Measurements from ENCODE around the gene GAPVD1. TPM values are rescaled to one million over a fixed set of nuclear protein-coding genes. Genes with fewer than 3 reads are reported as not detected.

GAPVD1 gene
- total and polyA plus RNA-seq, 10 of the 15 experiments (the other 5 are each of a cell fraction or from before 2014, with no cell fraction given): 4.3 to 36.6 (median 25.9) TPM

DNA sequence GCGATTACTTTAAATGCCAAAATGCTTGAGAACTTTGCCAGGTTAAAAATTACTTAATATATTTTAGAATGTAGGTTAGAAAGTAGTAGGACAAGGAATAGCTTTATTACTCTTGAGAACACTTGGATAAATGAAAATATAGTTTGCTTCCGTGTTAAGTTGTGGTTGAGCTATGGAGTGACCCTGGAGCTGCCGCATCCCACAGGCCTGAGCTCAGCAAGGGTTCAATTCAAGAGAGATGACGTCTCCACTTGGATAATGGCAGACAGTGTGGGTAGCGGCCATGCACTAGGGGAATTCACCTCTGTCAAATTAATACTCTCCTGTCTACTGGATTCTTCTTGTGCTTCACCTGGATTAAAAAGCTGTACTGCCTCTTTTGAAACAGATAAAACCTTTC lies 105.0 kb downstream of the GAPVD1 start:
- no peaks in the 10 kb centered on the region for H4K20me1 ChIP-seq (ENCODE audit: control insufficient read depth, insufficient read depth)
- FAIRE-seq (no peak), ATAC-seq (no peak), DNase-seq (ENCODE audit: low read depth, low spot score) (no peak)
- 97% methylated on average over 5 of the region's 5 CpGs for WGBS (ENCODE audit: insufficient coverage, insufficient replicate concordance, low lambda C conversion rate, missing lambda C conversion rate)
- ChIA-PET SMC1A (ENCODE audit: uncharacterized antibody, unreplicated experiment) (interaction anchor here (2.0 kb wide), 1 partner anchor 219 kb away, joined by 4 read pairs; no protein-coding TSS in a partner anchor), POLR2A (no interaction called here), RAD21 (ENCODE audit: unreplicated experiment) (interaction anchor here (0.6 kb wide), 1 partner anchor 180 kb away, joined by 3 read pairs; no protein-coding TSS in a partner anchor), CTCF (no interaction called here)
- H3K79me2 ChIP-seq (ENCODE audit: control insufficient read depth, insufficient read depth, low read length): no peaks in the 10 kb centered on the region
- H3K36me3 ChIP-seq (ENCODE audit: control insufficient read depth in 2 of 2, insufficient read depth in 2 of 2, low read length in 1 of 2): peaks cover 5 to 10% of the 10 kb centered on the region in 2 experiments; a peak in 2 of 4 replicates
- no peaks in the 10 kb centered on the region for H3K9me3 ChIP-seq (replicated peaks; ENCODE audit: control insufficient read depth, insufficient read depth, low read length)
- in situ Hi-C loops (cut with MboI): no loop called here
- TF ChIP-seq NFXL1 (IDR thresholded peaks at IDR 0.05; ENCODE audit: borderline replicate concordance): no peak
- no peak for TF ChIP-seq DPF2 (IDR thresholded peaks at IDR 0.05)
- TF ChIP-seq TCF12 (IDR thresholded peaks at IDR 0.05; ENCODE audit: low read depth, low read length): no peak
- no TSS peak for BruUV-seq (replicated peaks)
- intact Hi-C loops (cut with micrococcal nuclease; ENCODE audit: unreplicated experiment): no loop called here
- H3K4me3 ChIP-seq: no peak overlapping the region
- no peak overlapping the region for H3K4me2 ChIP-seq (ENCODE audit: control insufficient read depth, insufficient read depth)
- H3K9ac ChIP-seq (ENCODE audit: control insufficient read depth, insufficient read depth, low read length): no peak overlapping the region
- no peak overlapping the region for H2AFZ ChIP-seq (ENCODE audit: control insufficient read depth, low read depth, low read length)
- no peak overlapping the region for H3K27ac ChIP-seq (ENCODE audit: control insufficient read depth, insufficient read depth)
- H3K27me3 ChIP-seq (replicated peaks in 1 of 2; ENCODE audit: control insufficient read depth in 2 of 2, insufficient read depth in 2 of 2, low read length in 1 of 2): no peaks in the 10 kb centered on the region
- no peaks in the 10 kb centered on the region for H3K4me1 ChIP-seq (ENCODE audit: control insufficient read depth, insufficient read depth, low read length)

DNA sequence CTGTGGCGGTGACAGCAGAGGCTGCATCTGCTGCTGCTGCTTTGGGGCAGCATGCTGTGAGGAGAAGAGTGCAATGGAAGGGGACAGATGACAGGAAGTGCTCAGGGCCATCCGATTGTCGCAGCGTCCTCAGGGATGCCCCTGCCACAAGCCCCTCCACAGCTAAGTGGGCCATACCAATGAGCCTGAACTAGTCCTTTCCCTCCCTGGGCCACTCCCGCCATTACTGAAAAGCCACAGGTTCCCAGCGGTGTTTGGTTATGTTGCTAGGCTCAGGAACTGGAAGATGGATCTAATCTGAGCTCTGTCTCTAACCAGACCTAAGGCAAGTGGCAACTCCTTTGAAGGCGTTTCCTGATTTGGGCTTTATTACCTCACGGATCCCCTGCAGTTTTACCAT lies 109.2 kb downstream of the GAPVD1 start:
- ChIA-PET SMC1A (ENCODE audit: uncharacterized antibody, unreplicated experiment) (interaction anchor here (0.9 to 2.0 kb wide), 3 partner anchors 9 to 198 kb away, joined by 3 to 8 read pairs (median 4); no protein-coding TSS in a partner anchor), CTCF (interaction anchor here (0.9 to 1.8 kb wide), 4 partner anchors 9 to 130 kb away, joined by 3 to 5 read pairs (median 4); partner anchors contain the start of gene HSPA5), POLR2A (interaction anchor here (0.6 kb wide), 1 partner anchor 179 kb away, joined by 3 read pairs; no protein-coding TSS in a partner anchor)

More for the DNA sequence above, 109.2 kb downstream of the GAPVD1 start:
- Histone ChIP-seq H3K4me2 (ENCODE audit: control insufficient read depth, insufficient read depth) (no peak overlapping the region), H2AFZ (ENCODE audit: control insufficient read depth, low read depth, low read length) (no peak overlapping the region), H3K4me3 (no peak overlapping the region), H3K27ac (ENCODE audit: control insufficient read depth, insufficient read depth) (no peak overlapping the region), H3K9me3 (replicated peaks; ENCODE audit: control insufficient read depth, insufficient read depth, low read length) (no peaks in the 10 kb centered on the region), H3K4me1 (ENCODE audit: control insufficient read depth, insufficient read depth, low read length) (0 out of 2 replicates have a peak, but pooled peaks cover 3% of the 10 kb centered on the region), H3K79me2 (ENCODE audit: control insufficient read depth, insufficient read depth, low read length) (no peaks in the 10 kb centered on the region), H3K27me3 (replicated peaks in 1 of 2; ENCODE audit: control insufficient read depth in 2 of 2, insufficient read depth in 2 of 2, low read length in 1 of 2) (no peaks in the 10 kb centered on the region), H3K9ac (ENCODE audit: control insufficient read depth, insufficient read depth, low read length) (no peak overlapping the region), H3K36me3 (ENCODE audit: control insufficient read depth in 2 of 2, insufficient read depth in 2 of 2, low read length in 1 of 2) (peaks cover under 1 to 2% of the 10 kb centered on the region in 2 experiments; a peak in 1 of 4 replicates), H4K20me1 (ENCODE audit: control insufficient read depth, insufficient read depth) (no peaks in the 10 kb centered on the region)
- FAIRE-seq (no peak), DNase-seq (ENCODE audit: low read depth, low spot score) (no peak), ATAC-seq (no peak)
- no TSS peak for BruUV-seq (replicated peaks)
- TF ChIP-seq, protein P1, sequence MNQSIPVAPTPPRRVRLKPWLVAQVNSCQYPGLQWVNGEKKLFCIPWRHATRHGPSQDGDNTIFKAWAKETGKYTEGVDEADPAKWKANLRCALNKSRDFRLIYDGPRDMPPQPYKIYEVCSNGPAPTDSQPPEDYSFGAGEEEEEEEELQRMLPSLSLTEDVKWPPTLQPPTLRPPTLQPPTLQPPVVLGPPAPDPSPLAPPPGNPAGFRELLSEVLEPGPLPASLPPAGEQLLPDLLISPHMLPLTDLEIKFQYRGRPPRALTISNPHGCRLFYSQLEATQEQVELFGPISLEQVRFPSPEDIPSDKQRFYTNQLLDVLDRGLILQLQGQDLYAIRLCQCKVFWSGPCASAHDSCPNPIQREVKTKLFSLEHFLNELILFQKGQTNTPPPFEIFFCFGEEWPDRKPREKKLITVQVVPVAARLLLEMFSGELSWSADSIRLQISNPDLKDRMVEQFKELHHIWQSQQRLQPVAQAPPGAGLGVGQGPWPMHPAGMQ (IDR thresholded peaks at IDR 0.05; ENCODE audit: borderline replicate concordance): no peak
- TF ChIP-seq GABPA (IDR thresholded peaks at IDR 0.05; ENCODE audit: low read depth): no peak
- no peak for TF ChIP-seq NFYA (IDR thresholded peaks at IDR 0.05; ENCODE audit: borderline replicate concordance, low read depth, low read length)
- no peak for TF ChIP-seq MEF2A (IDR thresholded peaks at IDR 0.05; ENCODE audit: insufficient read depth, low read depth, low read length)
- TF ChIP-seq EED (IDR thresholded peaks at IDR 0.05; ENCODE audit: low read depth): no peak
- TF ChIP-seq JUND (IDR thresholded peaks at IDR 0.05; ENCODE audit: low read depth, low read length): no peak
- TF ChIP-seq, protein P2, sequence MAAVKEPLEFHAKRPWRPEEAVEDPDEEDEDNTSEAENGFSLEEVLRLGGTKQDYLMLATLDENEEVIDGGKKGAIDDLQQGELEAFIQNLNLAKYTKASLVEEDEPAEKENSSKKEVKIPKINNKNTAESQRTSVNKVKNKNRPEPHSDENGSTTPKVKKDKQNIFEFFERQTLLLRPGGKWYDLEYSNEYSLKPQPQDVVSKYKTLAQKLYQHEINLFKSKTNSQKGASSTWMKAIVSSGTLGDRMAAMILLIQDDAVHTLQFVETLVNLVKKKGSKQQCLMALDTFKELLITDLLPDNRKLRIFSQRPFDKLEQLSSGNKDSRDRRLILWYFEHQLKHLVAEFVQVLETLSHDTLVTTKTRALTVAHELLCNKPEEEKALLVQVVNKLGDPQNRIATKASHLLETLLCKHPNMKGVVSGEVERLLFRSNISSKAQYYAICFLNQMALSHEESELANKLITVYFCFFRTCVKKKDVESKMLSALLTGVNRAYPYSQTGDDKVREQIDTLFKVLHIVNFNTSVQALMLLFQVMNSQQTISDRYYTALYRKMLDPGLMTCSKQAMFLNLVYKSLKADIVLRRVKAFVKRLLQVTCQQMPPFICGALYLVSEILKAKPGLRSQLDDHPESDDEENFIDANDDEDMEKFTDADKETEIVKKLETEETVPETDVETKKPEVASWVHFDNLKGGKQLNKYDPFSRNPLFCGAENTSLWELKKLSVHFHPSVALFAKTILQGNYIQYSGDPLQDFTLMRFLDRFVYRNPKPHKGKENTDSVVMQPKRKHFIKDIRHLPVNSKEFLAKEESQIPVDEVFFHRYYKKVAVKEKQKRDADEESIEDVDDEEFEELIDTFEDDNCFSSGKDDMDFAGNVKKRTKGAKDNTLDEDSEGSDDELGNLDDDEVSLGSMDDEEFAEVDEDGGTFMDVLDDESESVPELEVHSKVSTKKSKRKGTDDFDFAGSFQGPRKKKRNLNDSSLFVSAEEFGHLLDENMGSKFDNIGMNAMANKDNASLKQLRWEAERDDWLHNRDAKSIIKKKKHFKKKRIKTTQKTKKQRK (IDR thresholded peaks at IDR 0.05; ENCODE audit: low read depth, low read length): no peak
- WGBS (ENCODE audit: insufficient coverage, insufficient replicate concordance, low lambda C conversion rate, missing lambda C conversion rate): 88% methylated on average over 8 of the region's 8 CpGs
- RAD21 ChIA-PET (ENCODE audit: unreplicated experiment): no interaction called here
- in situ Hi-C loops (cut with MboI): loop anchor here (5.0 to 10.0 kb wide), 2 partner anchors 598 to 756 kb away; partner anchors contain the start of gene NR6A1
- intact Hi-C loops (cut with micrococcal nuclease; ENCODE audit: unreplicated experiment): loop anchor here (5.0 to 10.0 kb wide), 3 partner anchors 228 to 658 kb away; partner anchors contain the start of genes ARPC5L, RPL35 and SCAI

Measured in GM12878 (cell line).